Thoracic aorta (tissue), 2 donors: ENCODE measurements around the gene MKNK1. TPM values are rescaled to one million over a fixed set of nuclear protein-coding genes. Genes with fewer than 3 reads are reported as not detected.
A peak's percentile ranks its signal among the peaks of the same experiment; 100 is the strongest.

ENCODE experiments used
- ATAC-seq: fragments of 150-250 bp; one replicate; pipeline ENCODE4 v1.8.0; 2017; ENCODE audit warnings: low read depth; ENCODE audit not compliant: insufficient number of reproducible peaks, low FRiP score
- DNase-seq: peaks from one replicate; pipeline ENCODE4 v3.0.0-alpha.2; 2020; ENCODE audit warnings: low spot score
- H3K27ac ChIP-seq, 2 donors: fragments of 200-600 bp; sonication (generic); 1 replicate in 1 of 2; 2 replicates in 1 of 2; pipeline ENCODE4 v1.5.1; 2016; ENCODE audit warnings: mild to moderate bottlenecking in 2 of 2, moderate library complexity in 2 of 2
- H3K27me3 ChIP-seq: fragments of 200-600 bp; sonication (generic); replicated peaks from 2 replicates; pipeline ENCODE4 v1.6.0; 2016; ENCODE audit warnings: mild to moderate bottlenecking; ENCODE audit not compliant: insufficient read depth
- H3K36me3 ChIP-seq: fragments of 200-600 bp; sonication (generic); one replicate; pipeline ENCODE4 v1.5.1; 2016
- H3K4me1 ChIP-seq, 2 donors: fragments of 200-600 bp; sonication (generic); 1 replicate in 1 of 2; 2 replicates in 1 of 2; pipeline versions ENCODE4 v1.5.1 to v1.6.0; 2016; ENCODE audit warnings: low read depth in 2 of 2, mild to moderate bottlenecking in 1 of 2; ENCODE audit not compliant: control insufficient read depth in 1 of 2
- H3K4me3 ChIP-seq: fragments of 200-600 bp; sonication (generic); 2 replicates; pipeline ENCODE4 v1.5.1; 2016; ENCODE audit warnings: mild to moderate bottlenecking
- H3K9me3 ChIP-seq: fragments of 200-600 bp; sonication (generic); 2 replicates; pipeline ENCODE4 v1.5.1; 2016
- CTCF ChIP-seq: fragments of 200-600 bp; sonication (generic); IDR thresholded peaks from one replicate; pipeline ENCODE4 v1.5.1; 2019; ENCODE audit warnings: antibody characterized with exemption
- total RNA-seq, 2 donors: library from RNA; depleted of rRNA; stranded (reverse); fragments of >200 nt; gene quantifications; one replicate each; pipeline versions ENCODE4 v1.1.0 to v1.2.3, GENCODE V29; 2016

The MKNK1 gene
- total RNA-seq, 2 donors from 2014 or later = 95.9 to 118 TPM

DNA sequence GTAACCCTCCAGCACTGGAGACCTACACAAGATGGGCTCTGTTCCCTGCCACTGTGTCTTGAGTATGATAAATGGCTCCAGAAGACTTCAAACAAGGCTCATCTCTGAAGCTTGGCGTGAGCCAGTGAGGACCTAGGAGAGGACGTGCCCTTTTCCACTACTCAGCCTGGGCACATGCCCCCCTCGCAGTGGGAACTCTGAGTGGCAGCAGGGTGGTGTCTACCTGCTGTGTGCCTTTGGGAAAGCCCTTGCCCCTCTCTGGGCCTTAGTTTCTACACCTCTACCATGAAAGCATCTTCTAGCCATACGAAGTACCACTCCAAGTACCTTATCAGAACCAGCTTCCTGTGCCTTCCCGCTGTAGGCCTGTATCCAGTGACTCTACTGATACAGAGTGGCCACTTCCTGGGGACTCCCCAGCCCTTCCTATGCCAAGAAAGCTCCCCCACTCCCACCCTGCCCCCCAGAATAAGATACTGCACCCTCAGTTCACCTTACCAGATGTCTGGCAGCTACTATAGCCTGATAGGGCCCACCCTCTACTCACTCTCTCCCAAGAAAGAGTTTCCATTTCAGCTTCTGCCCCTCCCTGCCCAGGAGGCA is 15.7 kb upstream of the MKNK1 start:
- TF ChIP-seq CTCF = no peak
- no peak for ATAC-seq
- DNase-seq = no peak
- H3K4me1 ChIP-seq = peaks cover 8 to 20% of the 10 kb centered on the region in 2 donors
- no peaks in the 10 kb centered on the region for H3K36me3 ChIP-seq
- no peak overlapping the region for H3K4me3 ChIP-seq
- H3K27me3 ChIP-seq = no peaks in the 10 kb centered on the region
- H3K27ac ChIP-seq = no peak overlapping the region
- no peaks in the 10 kb centered on the region for H3K9me3 ChIP-seq

DNA sequence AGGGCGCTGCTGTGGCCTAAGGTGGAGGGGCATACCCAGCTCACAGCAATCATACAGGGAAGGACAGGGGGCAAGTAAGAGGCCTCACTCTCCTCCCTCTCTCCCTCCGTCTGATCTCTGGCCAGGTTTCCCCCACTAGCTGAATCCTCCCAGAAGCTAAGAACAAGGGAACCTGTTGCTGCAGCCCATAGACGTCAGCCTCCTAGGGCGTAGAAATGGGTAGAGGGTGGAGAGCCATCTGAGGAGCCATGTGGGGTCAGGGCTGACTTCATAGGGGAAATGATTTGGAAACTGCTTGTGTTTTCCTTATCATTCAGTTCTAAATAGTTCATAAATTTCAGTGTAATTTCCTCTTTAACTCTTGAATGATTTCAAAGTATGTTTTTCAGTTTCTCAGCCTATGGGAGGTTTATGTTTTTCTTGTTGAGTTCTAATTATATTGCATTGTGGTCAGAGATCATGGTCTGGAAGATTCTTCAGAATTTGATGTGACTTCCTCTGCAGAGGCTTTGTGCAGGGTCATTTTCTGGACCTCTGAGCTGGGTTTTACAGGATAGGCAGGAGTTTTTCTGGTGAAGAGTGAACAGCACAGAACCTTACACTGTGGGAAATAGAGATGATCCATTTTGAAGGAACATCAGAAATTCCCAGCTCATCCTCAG is 14.8 kb upstream of the MKNK1 start:
- no peaks in the 10 kb centered on the region for H3K27me3 ChIP-seq
- TF ChIP-seq CTCF = no peak
- no peaks in the 10 kb centered on the region for H3K36me3 ChIP-seq
- no peaks in the 10 kb centered on the region for H3K9me3 ChIP-seq
- no peak for ATAC-seq
- H3K4me1 ChIP-seq = peaks cover 16 to 29% of the 10 kb centered on the region in 2 donors
- DNase-seq = no peak
- no peak overlapping the region for H3K27ac ChIP-seq
- no peak overlapping the region for H3K4me3 ChIP-seq

GRCh38 chr1:46617833-46618232 is 13.8 kb upstream of the MKNK1 start:
- TF ChIP-seq CTCF = no peak

GRCh38 chr1:46617108-46617800 is 13.2 kb upstream of the MKNK1 start:
- Histone ChIP-seq H3K4me3 (peak overlapping the region; percentile 78), H3K4me1 (peaks cover 28 to 38% of the 10 kb centered on the region in 2 donors), H3K27me3 (no peaks in the 10 kb centered on the region), H3K9me3 (no peaks in the 10 kb centered on the region), H3K27ac (peak overlapping the region; percentile 86 to 91), H3K36me3 (no peaks in the 10 kb centered on the region)
- DNase-seq (no peak), ATAC-seq (no peak)
- no peak for TF ChIP-seq CTCF

More at GRCh38 chr1:46617833-46618232, 13.8 kb upstream of the MKNK1 start:
- H3K27me3 ChIP-seq = no peaks in the 10 kb centered on the region
- no peaks in the 10 kb centered on the region for H3K9me3 ChIP-seq
- no peaks in the 10 kb centered on the region for H3K36me3 ChIP-seq
- H3K4me3 ChIP-seq = no peak overlapping the region
- H3K27ac ChIP-seq = no peak overlapping the region
- H3K4me1 ChIP-seq = peaks cover 24 to 36% of the 10 kb centered on the region in 2 donors
- DNase-seq = no peak
- no peak for ATAC-seq
